Measurements from ENCODE around the gene MYL1. TPM values are rescaled to one million over a fixed set of nuclear protein-coding genes. Genes with fewer than 3 reads are reported as not detected.

MYL1 gene
- total RNA-seq, 1 experiment from 2014 or later = not detected

GRCh38 chr2:210323003-210323402, 8.0 kb upstream of the MYL1 start:
- POLR2A ChIA-PET = no interaction called here
- RAD21 ChIA-PET (ENCODE audit: low non-redundant PET in 1 of 2, low total read pairs in 2 of 2, uncharacterized antibody in 2 of 2, unreplicated experiment in 2 of 2) = no interaction called here
- CTCF ChIA-PET = no interaction called here
- H2AFZ ChIP-seq (ENCODE audit: low read depth, low read length, poor library complexity, severe bottlenecking) = no peak overlapping the region
- H4K20me1 ChIP-seq (ENCODE audit: insufficient read depth) = no peaks in the 10 kb centered on the region
- no peaks in the 10 kb centered on the region for H3K9me3 ChIP-seq (ENCODE audit: control insufficient read depth in 1 of 2, insufficient read depth in 1 of 2, low read depth in 1 of 2, low read length in 2 of 2)
- H3K4me3 ChIP-seq (replicated peaks in 1 of 2; ENCODE audit: low read depth in 1 of 2, low read length in 2 of 2) = no peak overlapping the region
- DNase-seq (ENCODE audit: low read depth, low spot score) (no peak), ATAC-seq (no peak)
- no peaks in the 10 kb centered on the region for H3K4me1 ChIP-seq (ENCODE audit: control insufficient read depth in 1 of 2, insufficient read depth in 2 of 2, low read length in 2 of 2)
- no peak overlapping the region for H3K9ac ChIP-seq (ENCODE audit: low read length)
- H3K9me2 ChIP-seq (ENCODE audit: insufficient read depth) = no peaks in the 10 kb centered on the region
- H3K4me2 ChIP-seq (ENCODE audit: low read length) = no peak overlapping the region
- no peaks in the 10 kb centered on the region for H3K27me3 ChIP-seq (ENCODE audit: insufficient read depth, low read length)
- no peak overlapping the region for H3K27ac ChIP-seq (ENCODE audit: low read depth, low read length)
- TF ChIP-seq RAD21 (IDR thresholded peaks at IDR 0.05; ENCODE audit: low read depth) (no peak), EZH2phosphoT487 (IDR thresholded peaks at IDR 0.05; ENCODE audit: borderline replicate concordance) (no peak), ZNF274 (IDR thresholded peaks at IDR 0.05; ENCODE audit: low read depth, low read length) (no peak), SP1 (IDR thresholded peaks at IDR 0.05; ENCODE audit: low read depth) (no peak), JUND (IDR thresholded peaks at IDR 0.05) (no peak), CTCF (IDR thresholded peaks at IDR 0.05 in 2 of 3, conservative IDR thresholded peaks at IDR 0.05 in 1 of 3; ENCODE audit: borderline replicate concordance in 1 of 3, insufficient read depth in 1 of 3, low read depth in 2 of 3, low read length in 2 of 3) (no peak), FOSL1 (IDR thresholded peaks at IDR 0.05; ENCODE audit: low read depth) (no peak), POLR2AphosphoS5 (IDR thresholded peaks at IDR 0.05; ENCODE audit: low read depth, low read length) (no peak), ZFX (IDR thresholded peaks at IDR 0.05) (no peak), REST (IDR thresholded peaks at IDR 0.05; ENCODE audit: low read depth) (no peak), SIN3A (IDR thresholded peaks at IDR 0.05; ENCODE audit: low read depth) (no peak), EZH2 (IDR thresholded peaks at IDR 0.05) (no peak), TCF7L2 (IDR thresholded peaks at IDR 0.05; ENCODE audit: borderline replicate concordance, extremely low read depth, insufficient read depth, insufficient read length) (no peak)
- no peaks in the 10 kb centered on the region for H3K36me3 ChIP-seq (ENCODE audit: control insufficient read depth in 1 of 2, insufficient read depth in 2 of 2, low read length in 2 of 2)
- no peaks in the 10 kb centered on the region for H3K79me2 ChIP-seq (ENCODE audit: insufficient read depth, low read length)
- BruUV-seq (replicated peaks) = no TSS peak
- intact Hi-C loops (cut with micrococcal nuclease) = no loop called here

Measured in HCT116 (cell line).